Astrocyte of the cerebellum (primary cell): Measurements from ENCODE around the gene AK4.

Experiments used
- DNase-seq: peaks from one replicate; pipeline ENCODE4 v3.0.0-alpha.2; 2011; ENCODE audit warnings: low read depth
- H3K4me3 ChIP-seq: 2 replicates; pipeline ENCODE4 v1.5.1; 2011; ENCODE audit warnings: mild to moderate bottlenecking, low read depth, low read length, moderate library complexity
- CTCF ChIP-seq: IDR thresholded peaks from 2 replicates; pipeline ENCODE4 v1.5.1; 2012; ENCODE audit warnings: low read length, low read depth, moderate library complexity, mild to moderate bottlenecking; ENCODE audit errors: missing control alignments
- in situ Hi-C: cut with HindIII; loops from 2 replicates; pipeline ENCODE4 v1.10.0; 2017; ENCODE audit warnings: low sequenced_read_pairs

AK4 gene

DNA sequence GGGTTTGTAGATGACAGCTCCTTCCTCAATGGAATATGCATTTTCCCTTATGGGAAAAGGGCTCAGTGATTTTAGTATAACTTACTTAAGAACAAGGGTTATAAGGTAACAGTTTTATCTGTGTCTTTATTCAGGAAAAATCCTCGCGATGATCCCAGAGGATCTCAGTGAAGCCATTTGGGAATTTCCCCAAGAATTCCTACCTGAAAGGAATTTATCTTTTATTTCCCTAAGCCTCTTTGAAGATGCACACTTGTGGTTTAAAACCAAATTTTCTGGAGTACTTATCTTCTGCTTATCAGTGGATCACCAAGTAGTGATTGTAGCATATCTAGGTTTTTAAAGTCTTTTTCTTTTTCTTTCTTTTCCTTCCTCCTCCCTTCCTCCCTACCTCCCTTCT is 58.8 kb downstream of the AK4 start:
- H3K4me3 ChIP-seq, result no peak overlapping the region
- in situ Hi-C loops, result loop anchor here (25.0 kb wide), 1 partner anchor 480 kb away; no protein-coding TSS in a partner anchor
- TF ChIP-seq CTCF, result no peak
- no peak for DNase-seq

DNA sequence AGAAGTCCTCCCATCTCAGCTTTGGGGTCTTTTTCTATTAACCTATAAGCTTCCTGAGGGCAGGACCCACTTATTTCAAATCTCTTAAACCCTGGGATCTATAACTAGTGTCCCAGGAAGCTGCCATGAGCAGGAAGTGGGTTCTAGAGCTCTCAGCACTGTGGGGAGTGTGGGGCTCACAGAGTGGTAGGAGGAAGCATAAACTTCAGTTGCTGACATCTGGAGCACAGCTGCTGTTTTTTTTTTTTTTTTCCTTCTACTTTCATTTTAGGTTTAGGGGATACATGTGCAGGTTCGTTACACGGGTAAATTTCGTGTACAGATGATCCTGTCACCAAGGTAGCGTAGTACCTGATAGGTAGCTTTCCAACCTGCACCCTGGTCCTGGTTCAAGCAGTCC is 59.3 kb downstream of the AK4 start:
- TF ChIP-seq CTCF, result no peak
- DNase-seq, result no peak
- in situ Hi-C loops, result loop anchor here (25.0 kb wide), 1 partner anchor 480 kb away; no protein-coding TSS in a partner anchor
- H3K4me3 ChIP-seq, result no peak overlapping the region

- DNase-seq, result no peak
- TF ChIP-seq CTCF, result no peak
- no peak overlapping the region for H3K4me3 ChIP-seq
- in situ Hi-C loops, result loop anchor here (25.0 kb wide), 1 partner anchor 479 kb away; no protein-coding TSS in a partner anchor
Measured at GRCh38 chr1:65208563-65208973, 60.6 kb downstream of the AK4 start.

DNA sequence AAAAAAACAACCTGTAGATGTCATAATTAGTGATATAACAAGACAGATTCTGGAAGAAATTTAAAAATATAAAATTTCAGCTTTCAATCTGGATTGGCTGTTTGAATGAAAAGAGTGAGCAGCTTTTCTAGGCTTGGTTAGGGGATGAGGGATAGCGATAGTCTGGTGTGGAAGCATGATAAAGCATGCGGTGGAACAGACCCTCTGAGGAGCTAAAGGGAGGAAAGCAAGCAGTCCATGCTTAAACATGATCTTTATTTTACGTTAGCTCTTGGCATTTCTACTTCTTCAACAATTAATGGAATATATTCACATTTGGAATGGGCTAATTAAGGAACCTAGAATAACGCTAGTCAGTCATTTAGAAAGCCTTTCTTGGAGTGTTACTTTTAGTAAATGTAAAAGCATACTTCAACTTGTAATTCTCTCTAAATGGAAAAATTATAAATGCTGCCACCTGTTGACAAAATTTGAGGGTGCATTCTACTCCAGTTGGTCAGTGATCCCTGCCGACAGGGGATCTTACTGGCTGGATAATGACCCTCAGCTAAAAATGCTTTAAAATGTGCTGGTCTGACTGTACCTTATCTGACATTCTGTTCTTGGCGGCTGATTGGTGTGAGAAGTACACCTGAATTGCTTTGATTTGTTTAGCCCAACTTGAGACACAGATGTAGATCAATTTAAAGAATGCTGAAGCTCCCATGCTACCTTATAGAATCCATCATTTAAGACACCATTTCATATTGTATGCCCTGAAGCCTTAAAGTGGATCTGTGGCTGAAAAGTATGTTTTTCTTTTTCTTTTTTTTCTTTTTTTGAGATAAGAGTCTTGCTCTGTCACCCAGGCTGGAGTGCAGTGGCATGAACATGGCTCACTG is 61.2 kb downstream of the AK4 start:
- in situ Hi-C loops, result loop anchor here (25.0 kb wide), 1 partner anchor 478 kb away; no protein-coding TSS in a partner anchor
- peak; percentile 31 for DNase-seq
- no peak overlapping the region for H3K4me3 ChIP-seq
- TF ChIP-seq CTCF, result peak; percentile 63

DNA sequence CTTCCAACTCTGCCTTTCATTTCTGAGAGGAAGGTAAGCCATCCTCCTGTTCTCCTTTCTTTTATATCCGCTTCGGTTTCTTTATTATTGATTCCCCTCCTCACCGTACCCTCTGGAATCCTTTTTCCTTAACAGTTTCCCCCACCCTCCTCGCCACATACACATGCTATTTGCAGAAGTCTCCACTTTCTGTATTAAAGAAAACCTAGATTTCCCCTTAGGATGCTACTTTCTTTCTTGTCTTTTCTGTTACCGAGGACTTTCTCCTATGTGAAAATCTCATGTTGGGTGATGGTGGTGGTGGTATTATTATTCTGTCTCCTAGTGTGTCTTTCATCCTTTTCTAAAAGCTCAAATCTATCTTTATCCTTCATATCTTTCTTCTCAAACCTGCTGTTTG is 62.3 kb downstream of the AK4 start:
- in situ Hi-C loops, result loop anchor here (5.0 to 25.0 kb wide), 2 partner anchors 143 to 477 kb away; no protein-coding TSS in a partner anchor
- H3K4me3 ChIP-seq, result no peak overlapping the region
- no peak for DNase-seq
- no peak for TF ChIP-seq CTCF

GRCh38 chr1:65211331-65211730 is 63.3 kb downstream of the AK4 start:
- H3K4me3 ChIP-seq, result no peak overlapping the region
- no peak for DNase-seq
- TF ChIP-seq CTCF, result no peak
- in situ Hi-C loops, result loop anchor here (5.0 to 25.0 kb wide), 2 partner anchors 144 to 476 kb away; no protein-coding TSS in a partner anchor
